CD4-positive, alpha-beta T cell treated with Interferon alpha-2 for 1 hour (primary cell): ENCODE results near the gene SIGLEC1.

ENCODE experiments used
- DNase-seq, 2 donors: peaks; one replicate each; pipeline ENCODE4 v3.0.0-alpha.2; 2020 to 2022

SIGLEC1 gene

DNA sequence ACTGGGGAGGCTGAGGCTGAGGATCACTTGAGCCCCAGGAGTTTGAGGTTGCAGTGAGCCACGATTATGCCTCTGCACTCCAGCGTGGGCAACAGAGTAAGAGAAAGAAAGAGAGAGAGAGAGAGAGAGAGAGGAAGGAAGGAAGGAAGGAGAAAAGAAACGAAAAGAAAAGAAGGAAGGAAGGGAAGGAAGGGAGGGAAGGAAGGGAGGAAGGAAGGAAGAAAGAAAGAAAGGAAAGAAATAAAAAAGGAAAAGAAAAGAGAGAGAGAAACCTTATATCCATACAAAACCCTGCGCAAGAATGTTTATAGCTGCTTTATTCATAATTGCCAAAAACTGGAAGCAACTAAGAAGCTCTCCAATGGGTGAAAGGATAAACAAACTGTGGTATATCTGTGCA lies 12.0 kb upstream of the SIGLEC1 start:
- DNase-seq, result no peak

GRCh38 chr20:3723284-3723683 lies 10.9 kb upstream of the SIGLEC1 start:
- no peak for DNase-seq

- no peak for DNase-seq
These were observed 9.5 kb upstream of the SIGLEC1 start for GRCh38 chr20:3721912-3722311.

DNA sequence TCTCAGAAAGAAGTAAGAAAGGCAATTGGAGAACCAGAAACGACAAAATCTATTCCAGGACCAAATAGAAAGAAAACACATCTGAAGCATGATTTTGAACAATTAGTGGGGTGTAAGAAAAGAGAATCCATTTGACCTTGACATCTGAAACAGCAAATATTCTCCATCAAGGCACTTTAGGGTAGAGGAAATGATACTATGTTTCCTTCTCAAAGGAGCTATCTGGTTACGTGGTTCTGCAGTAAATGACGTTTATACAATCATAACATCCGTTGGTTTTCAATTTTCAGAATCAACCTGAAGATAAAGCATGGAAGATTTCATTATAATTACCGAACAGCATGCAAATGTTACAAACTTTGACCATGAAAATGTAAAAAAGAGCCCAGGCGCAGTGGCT lies 8.2 kb upstream of the SIGLEC1 start:
- DNase-seq, result no peak

GRCh38 chr20:3720068-3720467 lies 7.7 kb upstream of the SIGLEC1 start:
- no peak for DNase-seq

DNA sequence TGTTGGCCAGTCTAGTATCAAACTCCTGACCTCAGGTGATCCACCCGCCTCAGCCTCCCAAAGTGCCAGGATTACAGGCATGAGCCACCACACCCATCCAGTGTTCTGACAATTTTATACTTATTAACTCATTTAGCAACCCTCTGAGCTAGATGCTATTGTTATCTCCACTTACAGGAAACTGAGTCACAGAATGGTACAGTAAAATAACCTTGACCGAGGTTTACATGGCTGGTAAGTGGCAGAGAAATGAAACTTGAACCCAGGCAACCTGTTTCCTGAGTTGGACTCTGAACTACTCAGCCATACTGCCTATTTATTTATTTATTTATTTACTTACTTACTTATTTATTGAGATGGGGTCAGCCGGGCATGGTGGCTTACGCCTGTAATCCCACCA lies 6.6 kb upstream of the SIGLEC1 start:
- DNase-seq, result no peak

DNA sequence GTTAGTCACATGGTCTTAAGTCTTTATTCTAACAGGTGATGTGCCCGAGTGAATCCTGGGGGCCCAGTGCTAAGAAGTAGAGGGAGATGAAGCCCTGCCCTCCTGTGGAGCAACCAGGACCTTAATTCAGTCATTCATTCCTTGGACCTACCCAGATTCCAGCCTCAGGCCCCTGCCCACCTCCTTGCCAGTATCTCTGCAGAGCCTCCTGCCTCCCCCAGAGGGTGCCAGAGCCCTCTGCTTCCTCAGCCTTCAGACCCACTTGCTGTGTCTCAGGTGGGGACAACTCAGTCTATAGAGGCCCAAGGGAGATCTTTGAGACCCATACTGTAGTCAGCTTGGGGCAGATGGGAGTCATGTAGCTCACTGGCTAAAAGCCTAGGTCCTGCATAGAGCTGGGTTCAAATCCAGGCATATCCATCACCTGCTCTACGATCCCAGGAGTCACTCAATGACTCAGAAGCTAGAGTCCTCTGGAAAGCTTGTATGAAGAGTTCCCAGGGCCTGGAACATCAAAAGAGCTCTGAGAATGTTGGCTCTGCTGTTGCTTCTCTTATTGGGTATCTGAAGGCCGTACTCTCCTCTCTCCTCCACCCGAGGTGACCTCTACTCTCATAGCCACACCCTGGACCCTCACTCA lies 3.9 kb upstream of the SIGLEC1 start:
- peak in 1 of 2 donors; percentile 26 for DNase-seq

GRCh38 chr20:3714092-3714491 lies 1.7 kb upstream of the SIGLEC1 start:
- no peak for DNase-seq

- DNase-seq, result peak in 1 of 2 donors; percentile 49
These were observed 887 bp downstream of the SIGLEC1 start for GRCh38 chr20:3711484-3711941.

GRCh38 chr20:3710703-3711483 lies 1.5 kb downstream of the SIGLEC1 start:
- peak; percentile 58 to 72 for DNase-seq

- no peak for DNase-seq
These were observed 2.4 kb downstream of the SIGLEC1 start for GRCh38 chr20:3710011-3710466.

DNA sequence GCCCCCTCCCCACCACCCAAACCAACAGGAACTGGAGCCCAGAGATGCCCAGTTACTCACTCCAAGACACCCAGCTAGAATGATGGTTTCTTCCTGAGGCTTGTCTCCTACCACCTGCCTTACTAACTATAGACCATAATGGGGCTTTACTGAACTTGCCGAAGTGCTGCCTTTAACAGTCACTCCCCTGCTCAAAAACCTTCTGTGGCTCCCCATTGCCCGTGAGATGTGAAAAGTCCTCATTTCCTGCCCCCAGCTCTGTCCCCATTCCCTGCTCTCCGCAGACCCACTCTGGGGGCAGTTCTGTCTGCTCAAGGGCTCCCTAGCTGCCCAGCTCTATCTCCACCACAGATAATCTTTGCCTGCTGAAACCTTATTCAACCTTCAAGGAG lies 4.9 kb downstream of the SIGLEC1 start:
- DNase-seq, result no peak

DNA sequence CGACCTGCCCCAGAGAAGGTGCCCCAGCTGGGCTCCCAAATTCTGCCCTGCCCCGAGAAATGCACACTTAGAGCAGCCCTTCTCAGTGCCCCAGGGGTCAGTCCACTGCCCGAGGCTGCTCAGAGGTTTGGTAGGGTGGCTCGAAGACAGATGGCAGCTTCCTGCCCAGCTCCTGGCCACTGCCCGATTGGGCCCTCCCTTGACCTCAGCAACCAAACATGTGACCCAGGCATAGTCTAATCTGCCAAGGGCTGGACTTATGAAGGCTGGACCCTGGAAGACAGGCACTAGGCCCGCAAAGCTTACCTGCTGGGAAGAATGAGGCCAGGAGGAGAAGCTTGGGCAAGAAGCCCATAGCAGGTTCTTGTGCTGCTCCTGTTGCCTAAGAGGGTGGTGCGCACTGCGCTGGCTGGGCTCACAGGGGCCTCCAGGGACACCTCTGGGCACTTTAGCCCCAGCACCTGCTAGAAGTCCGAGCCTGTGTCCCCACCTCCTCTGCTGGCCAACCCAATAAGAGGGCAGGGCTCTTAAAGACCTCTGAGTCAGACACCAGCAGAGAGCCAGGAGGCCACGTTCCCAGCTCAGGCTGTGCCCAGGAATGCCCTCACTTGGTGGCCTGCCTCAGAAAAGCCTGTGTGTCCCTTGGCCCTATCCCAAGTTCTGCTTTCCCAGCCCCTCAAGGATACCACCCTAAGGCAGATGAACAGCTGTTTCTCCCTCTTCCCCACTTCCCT lies 5.5 kb downstream of the SIGLEC1 start:
- no peak for DNase-seq

DNA sequence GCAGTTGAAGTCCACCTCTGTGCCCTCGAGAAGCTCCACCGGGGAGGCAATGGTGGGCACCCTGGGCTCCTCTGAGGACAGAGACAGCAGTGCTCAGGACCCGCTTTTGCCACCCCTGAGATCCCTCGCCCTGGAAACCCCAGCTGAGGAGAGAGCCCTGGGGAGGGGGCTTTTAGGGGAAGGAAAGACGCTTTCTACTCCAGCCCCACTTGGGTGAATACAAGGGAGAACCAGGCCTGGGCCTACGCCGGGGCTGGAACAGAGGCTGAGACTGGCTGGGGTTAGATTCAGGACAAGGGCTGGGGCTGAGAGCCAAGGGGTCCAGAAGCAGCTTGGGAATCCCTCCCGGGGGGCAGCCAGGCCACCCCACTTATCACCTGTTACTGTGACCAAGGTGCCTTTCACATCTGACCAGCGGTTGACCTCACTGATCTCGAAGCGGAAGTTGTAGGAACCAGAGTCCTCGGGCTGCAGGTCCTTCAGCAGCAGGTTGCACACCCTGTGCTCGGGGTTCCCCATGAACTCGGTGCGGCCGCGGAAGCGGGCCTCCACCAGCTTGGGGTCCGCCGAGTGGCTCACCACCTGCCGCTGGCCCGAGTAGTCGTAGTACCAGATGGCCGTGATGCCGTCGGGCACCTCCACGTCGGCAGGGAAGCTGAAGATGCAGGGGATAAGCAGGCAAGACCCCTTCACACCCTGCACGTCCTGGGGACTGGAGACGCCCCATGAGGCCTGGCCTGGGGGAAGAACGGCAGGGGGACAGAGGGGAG lies 6.2 kb downstream of the SIGLEC1 start:
- DNase-seq, result no peak

DNA sequence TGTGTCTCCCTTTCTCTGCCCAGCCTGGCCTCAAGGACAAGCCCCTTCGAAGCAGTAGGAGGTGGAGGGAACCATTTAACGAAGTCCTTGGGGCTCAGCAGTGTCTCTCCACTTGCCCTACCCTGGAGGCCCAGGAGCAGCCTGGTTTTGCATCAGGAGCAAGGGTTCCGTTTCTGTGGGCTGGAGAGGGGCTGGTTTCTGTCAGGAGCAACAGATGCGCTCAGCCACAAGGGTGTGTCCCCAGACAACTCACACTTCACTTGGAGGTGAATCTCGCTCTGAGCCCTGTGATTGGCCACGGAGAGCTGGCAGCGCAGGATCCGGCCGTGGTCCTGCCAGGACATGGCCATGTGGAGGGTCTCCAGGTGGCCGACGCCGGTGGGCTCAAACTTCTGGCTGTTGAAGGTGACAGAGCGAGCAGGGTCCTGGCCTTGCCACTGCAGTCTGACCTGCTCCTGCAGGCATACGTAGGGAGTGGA lies 6.9 kb downstream of the SIGLEC1 start:
- no peak for DNase-seq

- DNase-seq, result no peak
These were observed 8.3 kb downstream of the SIGLEC1 start for GRCh38 chr20:3704087-3704486.

DNA sequence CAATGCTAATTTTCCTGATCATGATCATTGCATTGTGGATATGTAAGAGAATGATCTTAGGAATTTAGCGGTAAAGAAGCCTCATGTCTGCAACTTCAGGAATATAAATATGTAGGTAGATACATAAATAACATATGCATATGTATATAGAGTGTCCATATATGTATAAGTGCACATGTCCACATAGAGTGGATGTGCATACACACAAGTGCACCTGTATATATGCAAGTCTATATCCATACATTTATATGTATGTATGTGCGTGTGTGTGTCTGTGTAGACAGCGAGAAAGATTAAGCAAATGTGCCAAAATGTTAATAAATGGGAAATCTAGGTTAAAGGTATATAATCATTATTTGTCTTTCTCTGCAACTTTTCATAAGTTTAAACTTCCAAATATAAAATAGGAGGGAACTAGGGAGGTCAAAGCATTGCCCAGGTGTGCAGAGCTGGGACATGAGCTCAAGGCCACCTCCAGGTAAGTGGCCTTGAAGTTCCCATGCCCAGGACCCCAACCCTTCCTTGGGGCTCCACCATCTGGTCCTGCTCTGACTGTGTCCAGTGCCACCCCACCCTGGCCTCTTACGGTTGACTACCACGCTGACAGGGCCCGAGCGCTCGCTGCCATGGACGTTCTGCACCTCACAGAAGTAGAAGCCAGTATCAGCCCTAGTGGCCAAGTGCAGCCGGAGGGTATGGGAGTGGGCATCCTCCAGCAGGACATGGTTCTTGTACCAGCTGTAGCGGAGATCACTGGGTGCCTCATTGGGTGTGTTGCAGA lies 9.6 kb downstream of the SIGLEC1 start:
- no peak for DNase-seq

- DNase-seq, result no peak
These were observed 11.1 kb downstream of the SIGLEC1 start for GRCh38 chr20:3701061-3701998.

DNA sequence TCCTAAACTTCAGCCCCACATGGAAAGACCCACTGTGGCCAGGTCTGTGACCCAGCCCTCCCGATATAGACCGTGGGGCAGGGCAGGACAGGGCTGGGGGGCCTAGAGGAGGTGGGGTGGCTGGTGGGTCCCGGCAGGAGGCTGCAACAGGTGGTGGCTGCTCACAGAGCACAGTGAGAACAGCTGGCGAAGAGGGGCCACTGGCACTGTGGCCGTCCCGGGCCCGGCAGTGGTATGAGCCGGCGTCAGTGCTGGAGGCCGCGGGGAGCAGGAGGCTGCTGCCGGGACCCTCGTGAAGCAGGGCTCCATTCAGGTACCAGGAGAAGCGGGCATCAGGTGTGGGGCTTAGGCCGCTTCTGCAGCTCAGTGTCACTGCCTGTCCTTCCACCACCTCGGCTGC lies 13.4 kb downstream of the SIGLEC1 start:
- no peak for DNase-seq

- DNase-seq, result no peak
These were observed 13.8 kb downstream of the SIGLEC1 start for GRCh38 chr20:3698591-3699001.
